Activated CD4-positive, alpha-beta T cell treated with anti-CD3 and anti-CD28 coated beads, Interleukin-2, amount 50 U/mL, for 16 hours (primary cell): ENCODE results near the gene CFAP206.

ENCODE experiments used
- DNase-seq: peaks from one replicate; pipeline ENCODE4 v3.0.0-alpha.2; 2020

CFAP206 gene, protein sequence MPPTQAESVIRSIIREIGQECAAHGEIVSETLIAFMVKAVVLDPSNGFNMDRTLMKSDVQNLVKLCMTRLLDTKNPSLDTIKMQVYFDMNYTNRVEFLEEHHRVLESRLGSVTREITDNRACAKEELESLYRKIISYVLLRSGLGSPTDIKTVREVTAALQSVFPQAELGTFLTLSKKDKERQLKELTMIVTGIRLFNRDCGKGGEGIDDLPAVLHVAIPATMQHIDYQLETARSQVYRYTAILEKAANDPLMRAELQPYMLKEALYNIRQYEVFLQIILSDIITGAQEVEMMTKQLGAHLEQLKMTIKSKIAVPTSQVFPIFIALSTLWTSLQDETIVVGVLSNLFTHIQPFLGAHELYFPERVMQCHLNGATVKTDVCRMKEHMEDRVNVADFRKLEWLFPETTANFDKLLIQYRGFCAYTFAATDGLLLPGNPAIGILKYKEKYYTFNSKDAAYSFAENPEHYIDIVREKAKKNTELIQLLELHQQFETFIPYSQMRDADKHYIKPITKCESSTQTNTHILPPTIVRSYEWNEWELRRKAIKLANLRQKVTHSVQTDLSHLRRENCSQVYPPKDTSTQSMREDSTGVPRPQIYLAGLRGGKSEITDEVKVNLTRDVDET

GRCh38 chr6:87407901-87408720 is at the start of gene CFAP206:
Gene CFAP206, plus strand, starts transcription at chr6:87407972. Its CDS starts 1,868 bp downstream, at chr6:87409840.
- DNase-seq = peak; percentile 71

DNA sequence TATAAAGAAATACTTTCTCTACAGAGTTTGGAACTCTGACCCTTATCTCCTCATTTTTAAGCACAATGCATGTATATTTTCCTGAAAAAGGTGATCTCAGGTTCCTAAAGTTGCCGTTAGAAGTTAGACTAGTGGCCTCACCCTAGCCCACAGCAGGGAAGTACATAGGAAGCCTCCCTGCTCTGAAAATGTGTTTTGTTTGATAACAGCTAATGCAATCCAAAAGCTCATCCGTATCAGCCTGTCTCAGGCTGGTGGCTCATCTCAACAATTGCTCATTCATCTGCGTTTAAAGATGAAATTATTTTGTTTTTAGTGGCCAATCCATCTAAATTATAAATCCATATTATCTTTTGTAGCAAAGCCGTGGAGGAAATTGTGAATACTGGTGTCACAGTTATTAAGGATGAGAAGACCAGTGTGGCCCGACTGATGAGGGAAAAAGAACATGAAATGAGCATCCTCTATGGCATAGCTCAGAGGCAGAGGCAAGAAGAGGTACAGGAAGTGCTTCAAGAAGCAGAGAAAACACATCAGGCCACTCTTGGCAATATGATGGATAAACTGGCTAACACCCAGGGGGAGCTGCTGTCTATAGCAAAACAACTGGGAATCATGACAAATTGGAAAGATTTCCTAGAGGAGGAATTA is 43.0 kb upstream of the CFAP206 start:
- DNase-seq = no peak

- no peak for DNase-seq
These were observed 41.5 kb upstream of the CFAP206 start for GRCh38 chr6:87366072-87366827.

GRCh38 chr6:87366899-87367298 is 40.9 kb upstream of the CFAP206 start:
- no peak for DNase-seq

GRCh38 chr6:87373377-87373776 is 34.4 kb upstream of the CFAP206 start:
- DNase-seq = no peak

GRCh38 chr6:87375315-87375714 is 32.5 kb upstream of the CFAP206 start:
- no peak for DNase-seq

GRCh38 chr6:87376643-87377042 is 31.1 kb upstream of the CFAP206 start:
- DNase-seq = no peak

DNA sequence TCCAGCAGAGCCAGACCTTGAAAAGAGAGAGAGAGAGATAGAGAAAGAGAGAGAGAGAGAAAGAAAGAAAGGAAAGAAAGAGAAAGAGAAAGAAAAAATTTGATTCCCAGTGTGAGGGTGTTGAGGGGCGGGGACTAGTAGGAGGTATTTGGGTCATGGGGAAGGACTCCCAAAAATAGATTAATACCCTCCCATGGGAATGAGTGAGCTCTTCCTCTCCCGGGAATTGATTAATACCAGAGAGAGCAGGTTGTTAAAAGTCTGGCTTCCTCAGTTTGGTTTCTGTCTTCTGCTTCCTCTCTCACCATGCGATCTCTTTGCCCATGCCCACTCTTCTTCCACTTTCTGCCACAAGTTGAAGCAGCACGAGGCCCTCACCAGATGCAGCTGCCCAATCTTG is 28.8 kb upstream of the CFAP206 start:
- no peak for DNase-seq

DNA sequence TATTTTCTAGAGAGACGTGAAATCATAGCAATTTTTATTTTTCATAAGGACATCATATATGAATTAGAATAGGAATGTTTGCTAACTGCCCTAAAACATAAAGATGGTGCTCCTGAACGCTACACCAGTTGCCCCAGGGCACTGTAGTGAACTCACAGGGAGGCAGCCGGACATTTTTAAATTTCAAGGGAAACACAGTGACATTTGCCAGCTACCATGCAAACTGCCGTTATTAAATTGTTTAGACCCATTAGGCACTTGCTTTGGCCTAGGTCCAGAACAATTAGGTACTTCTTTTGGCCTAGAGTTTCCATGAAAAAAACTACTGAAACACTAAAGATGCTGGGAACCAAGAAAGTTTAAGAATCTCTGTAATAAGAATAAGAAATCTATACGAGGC is 24.9 kb upstream of the CFAP206 start:
- DNase-seq = no peak

- no peak for DNase-seq
These were observed 23.7 kb upstream of the CFAP206 start for GRCh38 chr6:87384038-87384437.

- no peak for DNase-seq
These were observed 23.3 kb upstream of the CFAP206 start for GRCh38 chr6:87384449-87384848.

DNA sequence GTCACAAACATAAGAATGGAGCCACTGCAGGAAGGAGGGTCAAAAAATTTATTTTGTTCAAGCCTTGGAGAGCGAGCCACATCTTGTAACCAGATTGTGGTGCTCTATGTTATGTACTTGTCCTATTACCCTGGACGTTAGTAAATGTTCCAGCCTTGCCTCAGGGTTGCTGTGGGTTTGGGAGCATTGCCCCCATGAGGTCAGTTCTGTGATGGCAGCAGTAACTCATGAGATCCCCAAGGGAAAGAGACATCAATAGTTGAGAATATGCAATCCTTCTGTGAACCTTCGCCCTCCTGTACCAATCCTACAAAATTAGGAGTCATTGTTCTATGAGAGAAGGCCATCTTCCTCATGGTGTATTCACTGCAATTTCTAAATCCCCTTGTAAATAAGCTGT is 16.4 kb upstream of the CFAP206 start:
- DNase-seq = peak; percentile 2

- peak; percentile 66 for DNase-seq
These were observed 14.6 kb upstream of the CFAP206 start for GRCh38 chr6:87393026-87393622.

GRCh38 chr6:87395431-87395830 is 12.3 kb upstream of the CFAP206 start:
- no peak for DNase-seq

GRCh38 chr6:87396595-87397392 is 11.0 kb upstream of the CFAP206 start:
- no peak for DNase-seq

DNA sequence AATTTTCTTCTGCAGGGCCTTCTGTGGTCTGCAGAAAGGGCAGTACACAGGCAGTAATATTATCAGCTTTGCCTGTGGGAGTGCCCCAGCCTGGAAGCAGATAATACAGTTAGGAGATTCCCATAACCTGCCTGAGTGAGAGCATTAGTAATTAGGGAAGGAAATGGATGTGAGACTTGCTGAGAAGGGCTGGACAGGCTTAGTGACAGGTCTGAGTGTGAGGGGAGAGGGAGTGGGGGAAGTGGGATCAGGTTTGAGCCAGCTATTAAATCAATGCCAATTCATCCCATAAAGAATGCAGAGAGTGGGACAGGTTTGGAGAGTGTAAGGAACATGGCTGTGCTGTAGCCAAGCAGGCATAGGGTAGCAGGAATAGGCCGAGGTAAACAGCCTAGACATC is 10.1 kb upstream of the CFAP206 start:
- DNase-seq = no peak

GRCh38 chr6:87401832-87402231 is 5.9 kb upstream of the CFAP206 start:
- DNase-seq = no peak

GRCh38 chr6:87407561-87407900 is 241 bp upstream of the CFAP206 start:
- DNase-seq = peak; percentile 11

DNA sequence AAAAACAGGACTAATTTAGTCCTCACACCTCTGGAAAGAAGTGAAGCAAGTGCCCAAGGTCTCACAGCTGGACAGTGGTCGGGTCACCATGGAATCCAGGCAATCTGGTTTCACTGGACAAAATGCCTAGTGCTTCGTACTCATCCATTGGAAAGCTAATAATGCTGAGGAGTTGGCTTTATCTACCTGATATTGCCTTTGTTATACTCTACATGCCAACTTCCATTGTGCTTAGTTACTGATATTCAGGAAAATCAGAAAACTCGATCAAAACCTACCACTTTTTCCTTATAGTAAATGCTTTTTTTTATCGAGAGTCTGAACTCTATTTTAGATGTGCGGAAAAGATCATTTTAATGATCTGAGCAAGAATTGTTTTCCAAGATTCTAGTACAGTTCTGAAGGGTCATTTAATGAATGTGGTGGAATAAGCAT is 966 bp downstream of the CFAP206 start:
- DNase-seq = no peak

GRCh38 chr6:87419266-87419665 is 11.5 kb downstream of the CFAP206 start:
- DNase-seq = no peak

DNA sequence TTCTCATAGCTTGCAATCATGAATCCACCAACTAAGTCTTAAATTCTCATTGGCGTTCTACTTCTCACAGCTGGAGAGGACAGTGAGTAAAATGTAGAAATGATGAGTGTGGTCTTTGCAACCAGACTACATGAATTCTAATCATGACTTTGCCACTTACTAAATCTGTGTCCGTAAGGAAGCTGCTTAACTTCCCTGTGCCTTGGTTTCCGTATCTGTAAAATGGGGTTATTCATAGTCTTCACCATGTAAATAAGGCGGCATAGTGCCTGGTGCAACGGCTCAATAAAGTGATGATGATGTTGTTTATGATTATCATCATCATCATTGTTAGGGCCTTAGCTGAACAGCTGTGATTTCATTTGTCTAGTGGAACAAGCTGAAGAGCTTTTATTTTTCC is 12.6 kb downstream of the CFAP206 start:
- DNase-seq = no peak
